ENCODE data around the gene RPP21. TPM values are rescaled to one million over a fixed set of nuclear protein-coding genes. Genes with fewer than 3 reads are reported as not detected.
"Not testable (repeated sequence)": the region's sequence is repeated elsewhere in the genome, so short reads cannot be mapped to it uniquely, and the experiment has no call there.

RPP21 gene
- total RNA-seq, 1 donor from 2014 or later, result 14.0 TPM

- no peak for DNase-seq
These were observed 15.6 kb upstream of the RPP21 start for GRCh38 chr6:30329331-30329730.

GRCh38 chr6:30331981-30332380 is 13.0 kb upstream of the RPP21 start:
- DNase-seq, result no peak

- no peak for DNase-seq
These were observed 10.7 kb upstream of the RPP21 start for GRCh38 chr6:30334075-30334783.

GRCh38 chr6:30340589-30341054 is 4.3 kb upstream of the RPP21 start:
- no peak for DNase-seq

- no peak for DNase-seq
These were observed 3.7 kb upstream of the RPP21 start for GRCh38 chr6:30341218-30341617.

- DNase-seq, result no peak
These were observed 3.2 kb upstream of the RPP21 start for GRCh38 chr6:30341728-30342127.

- DNase-seq, result no peak
These were observed 627 bp upstream of the RPP21 start for GRCh38 chr6:30344191-30344867.

- no peak for DNase-seq
These were observed 896 bp downstream of the RPP21 start for GRCh38 chr6:30345852-30346251.

- DNase-seq, result no peak
These were observed 4.0 kb downstream of the RPP21 start for GRCh38 chr6:30348957-30349356.

GRCh38 chr6:30349421-30350177 is 4.6 kb downstream of the RPP21 start:
- DNase-seq, result no peak

- DNase-seq, result no peak
These were observed 5.6 kb downstream of the RPP21 start for GRCh38 chr6:30350524-30350923.

- no peak for DNase-seq
These were observed 7.6 kb downstream of the RPP21 start for GRCh38 chr6:30352550-30352949.

- DNase-seq, result no peak
These were observed 10.3 kb downstream of the RPP21 start for GRCh38 chr6:30355281-30355680.

GRCh38 chr6:30356536-30356935 is 11.6 kb downstream of the RPP21 start:
- DNase-seq, result no peak

- peak; percentile 39 for DNase-seq
These were observed 13.0 kb downstream of the RPP21 start for GRCh38 chr6:30357678-30358540.

- DNase-seq, result no peak
These were observed 14.3 kb downstream of the RPP21 start for GRCh38 chr6:30359276-30359675.

- DNase-seq, result no peak
These were observed 15.2 kb downstream of the RPP21 start for GRCh38 chr6:30360139-30360538.

- DNase-seq, result no peak
These were observed 16.7 kb downstream of the RPP21 start for GRCh38 chr6:30361661-30362060.

- DNase-seq, result no peak
These were observed 18.5 kb downstream of the RPP21 start for GRCh38 chr6:30363459-30363858.

GRCh38 chr6:30364591-30364990 is 19.6 kb downstream of the RPP21 start:
- DNase-seq, result no peak

GRCh38 chr6:30369280-30369679 is 24.3 kb downstream of the RPP21 start:
- DNase-seq, result not testable (repeated sequence)

- DNase-seq, result no peak
These were observed 33.5 kb downstream of the RPP21 start for GRCh38 chr6:30378290-30378937.

All from skin of body (tissue), 2 donors.